ENCODE results near the gene FOXC1.

FOXC1 gene
- total RNA-seq, result 0 to 0.09 reads per million in 2 experiments

DNA sequence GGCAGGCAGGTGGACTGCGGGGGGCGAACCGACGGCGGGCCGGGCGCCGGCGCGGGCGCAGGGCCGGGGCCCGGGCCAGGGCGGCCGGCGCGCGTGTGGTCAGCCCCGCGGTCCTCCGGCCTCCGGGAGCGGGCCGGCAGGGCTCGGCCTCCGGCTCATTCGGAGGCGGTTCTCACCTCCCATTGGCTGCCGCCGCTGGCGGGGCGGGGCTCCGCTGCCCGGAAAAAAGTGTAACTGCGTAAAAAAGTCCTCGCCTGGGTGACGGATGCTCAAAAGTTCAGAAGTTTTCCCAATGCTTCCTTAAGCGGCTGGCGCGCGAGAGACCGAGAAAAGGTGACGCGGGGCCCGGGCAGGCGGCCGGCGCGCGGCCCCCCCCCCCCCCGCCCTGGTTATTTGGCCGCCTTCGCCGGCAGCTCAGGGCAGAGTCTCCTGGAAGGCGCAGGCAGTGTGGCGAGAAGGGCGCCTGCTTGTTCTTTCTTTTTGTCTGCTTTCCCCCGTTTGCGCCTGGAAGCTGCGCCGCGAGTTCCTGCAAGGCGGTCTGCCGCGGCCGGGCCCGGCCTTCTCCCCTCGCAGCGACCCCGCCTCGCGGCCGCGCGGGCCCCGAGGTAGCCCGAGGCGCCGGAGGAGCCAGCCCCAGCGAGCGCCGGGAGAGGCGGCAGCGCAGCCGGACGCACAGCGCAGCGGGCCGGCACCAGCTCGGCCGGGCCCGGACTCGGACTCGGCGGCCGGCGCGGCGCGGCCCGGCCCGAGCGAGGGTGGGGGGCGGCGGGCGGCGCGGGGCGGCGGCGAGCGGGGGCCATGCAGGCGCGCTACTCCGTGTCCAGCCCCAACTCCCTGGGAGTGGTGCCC, at the start of gene FOXC1:
Gene FOXC1, plus strand, starts transcription at position 268 of the 849 bp plus-strand sequence. Its CDS starts 531 bp downstream, at position 799.
- no peak for DNase-seq (ENCODE audit: low read depth)

GRCh38 chr6:1560281-1561058, 49.2 kb upstream of the FOXC1 start:
- no peak for DNase-seq (ENCODE audit: low read depth)

DNA sequence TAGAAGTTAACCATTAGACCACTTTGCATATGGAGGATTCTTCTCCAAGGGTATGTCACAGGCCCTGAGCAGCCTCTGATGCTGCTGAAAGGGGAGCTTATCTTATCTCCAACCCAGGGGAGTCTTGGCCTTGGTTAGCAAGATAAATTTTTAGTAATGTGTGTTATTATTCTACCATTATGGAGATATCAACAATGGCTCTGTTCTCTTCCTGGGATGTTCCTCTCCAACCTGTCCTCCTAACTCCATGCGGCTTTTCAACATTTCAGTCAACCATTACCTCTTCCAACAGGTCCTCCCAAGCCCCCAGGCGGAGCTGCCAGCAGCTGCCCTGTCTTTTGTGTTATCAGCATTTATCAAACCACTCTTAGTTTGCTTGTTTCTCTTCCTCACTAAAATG, 48.4 kb upstream of the FOXC1 start:
- DNase-seq (ENCODE audit: low read depth), result no peak

DNA sequence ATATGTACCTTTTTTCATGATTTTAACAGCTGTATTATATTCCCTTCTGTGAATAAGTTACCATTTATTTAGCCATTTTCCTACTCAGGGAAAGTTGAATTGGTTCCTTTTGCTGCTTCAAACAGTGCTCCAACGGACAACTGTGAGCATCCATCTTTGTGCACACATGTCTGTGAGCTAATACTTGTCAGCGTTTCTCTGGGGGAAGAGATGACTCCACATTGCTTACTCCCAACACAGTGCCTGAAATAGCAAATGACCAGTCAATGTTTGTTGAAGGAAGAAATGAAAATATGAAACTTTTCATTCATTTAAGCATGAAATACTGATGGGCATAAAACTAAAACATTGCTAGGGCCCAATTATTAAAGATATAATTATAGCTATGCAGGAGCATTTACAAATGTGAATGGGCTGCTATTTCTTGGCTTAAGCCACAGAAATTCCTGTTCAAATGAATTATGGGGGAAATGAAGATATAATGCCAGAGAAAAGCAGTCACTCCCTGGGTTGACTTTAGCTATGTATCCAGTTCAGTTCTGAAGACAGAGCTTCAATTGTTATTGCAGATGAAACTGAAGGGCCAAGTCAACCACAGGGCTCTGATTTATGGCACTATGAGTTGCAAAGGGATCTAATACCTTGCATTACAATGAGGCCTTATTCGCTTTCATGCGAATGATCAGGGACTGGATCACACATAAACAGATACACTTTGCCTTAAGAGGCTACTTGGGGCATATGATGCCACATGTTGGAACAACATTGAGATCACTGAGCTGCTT, 47.4 kb upstream of the FOXC1 start:
- no peak for DNase-seq (ENCODE audit: low read depth)

- no peak for DNase-seq (ENCODE audit: low read depth)
Measured at GRCh38 chr6:1569377-1569776, 40.3 kb upstream of the FOXC1 start.

DNA sequence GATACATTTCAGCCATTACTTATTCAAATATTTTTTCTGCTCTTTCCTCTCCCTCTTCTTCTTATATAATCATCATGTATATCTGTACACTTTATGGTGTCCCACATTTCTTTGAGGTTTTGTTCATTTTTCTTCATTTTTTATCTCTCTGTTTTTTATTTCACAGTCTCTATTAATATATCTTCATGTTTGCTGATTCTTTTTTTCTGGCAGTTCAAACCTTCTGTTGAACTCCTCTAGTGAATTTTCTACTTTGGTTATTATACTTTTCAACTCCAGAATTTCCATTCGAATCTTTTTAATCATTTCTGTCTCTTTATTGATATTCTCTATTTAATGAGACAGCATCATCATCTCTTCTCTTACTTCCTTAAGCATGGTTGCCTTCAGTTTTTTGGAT, 38.9 kb upstream of the FOXC1 start:
- DNase-seq (ENCODE audit: low read depth), result no peak

DNA sequence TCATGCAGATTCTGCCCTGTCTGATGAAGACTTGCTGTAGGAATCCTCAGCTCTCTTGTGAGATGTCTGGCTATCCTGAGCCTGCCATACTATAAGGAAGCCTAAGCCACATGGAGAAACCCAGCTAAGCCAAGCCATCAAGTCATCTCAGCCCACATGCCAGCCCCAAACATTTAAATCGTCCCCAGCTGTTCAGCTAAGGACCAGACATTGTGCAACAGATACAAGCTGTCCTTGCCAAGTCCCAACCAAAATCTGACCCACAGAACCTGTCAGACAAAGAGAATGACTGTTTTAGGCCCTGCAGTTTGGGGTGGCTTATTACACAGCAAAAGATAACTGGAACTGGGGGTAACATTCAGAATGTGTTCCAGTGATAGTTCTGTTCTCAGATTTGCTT, 36.8 kb upstream of the FOXC1 start:
- no peak for DNase-seq (ENCODE audit: low read depth)

- DNase-seq (ENCODE audit: low read depth), result no peak
Measured at GRCh38 chr6:1574083-1574761, 35.5 kb upstream of the FOXC1 start.

- DNase-seq (ENCODE audit: low read depth), result no peak
Measured at GRCh38 chr6:1574890-1575209, 34.9 kb upstream of the FOXC1 start.

DNA sequence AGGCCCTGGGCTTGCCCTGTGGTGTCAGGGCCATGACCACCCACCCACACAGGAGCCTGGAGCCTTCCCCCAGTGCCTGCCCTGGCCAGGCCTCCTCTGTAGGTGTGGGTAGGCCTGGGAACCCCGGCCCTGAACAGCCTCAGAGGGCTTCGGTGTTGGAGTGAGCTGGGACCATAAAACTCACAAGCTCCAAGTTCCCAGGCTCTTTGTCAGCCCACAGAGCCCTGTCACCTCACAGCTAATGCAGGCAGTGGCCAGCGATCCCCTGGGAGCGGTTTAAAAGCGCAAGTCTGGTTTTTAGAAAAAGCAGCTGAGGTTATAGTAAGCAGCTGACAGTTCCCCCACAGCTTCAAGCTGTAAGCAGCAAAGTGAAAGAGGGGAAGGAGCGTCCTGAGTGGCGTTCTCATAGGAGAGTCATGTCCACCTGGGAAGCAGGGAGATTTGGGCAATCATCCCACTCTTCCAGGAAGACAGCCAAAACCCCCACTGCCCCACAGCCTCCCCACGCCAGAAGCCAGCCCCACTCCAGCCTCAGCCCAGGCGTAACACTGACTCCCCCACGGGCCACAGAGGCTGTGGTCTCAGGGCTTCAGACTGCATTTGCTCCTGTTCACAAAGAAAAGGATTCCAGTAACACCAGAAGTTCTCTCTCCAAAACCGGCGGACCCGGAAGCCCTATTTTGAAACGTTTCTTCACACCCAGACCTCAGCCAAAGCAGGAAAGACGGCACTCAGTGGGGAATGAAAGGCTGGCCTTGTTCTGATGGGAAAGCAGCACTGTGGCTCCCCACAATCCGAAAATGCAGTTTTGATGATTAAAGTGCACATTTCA, 34.3 kb upstream of the FOXC1 start:
- no peak for DNase-seq (ENCODE audit: low read depth)

- DNase-seq (ENCODE audit: low read depth), result no peak
Measured at GRCh38 chr6:1576166-1576565, 33.5 kb upstream of the FOXC1 start.

- no peak for DNase-seq (ENCODE audit: low read depth)
Measured at GRCh38 chr6:1576711-1577110, 33.0 kb upstream of the FOXC1 start.

- DNase-seq (ENCODE audit: low read depth), result no peak
Measured at GRCh38 chr6:1577146-1577680, 32.5 kb upstream of the FOXC1 start.

DNA sequence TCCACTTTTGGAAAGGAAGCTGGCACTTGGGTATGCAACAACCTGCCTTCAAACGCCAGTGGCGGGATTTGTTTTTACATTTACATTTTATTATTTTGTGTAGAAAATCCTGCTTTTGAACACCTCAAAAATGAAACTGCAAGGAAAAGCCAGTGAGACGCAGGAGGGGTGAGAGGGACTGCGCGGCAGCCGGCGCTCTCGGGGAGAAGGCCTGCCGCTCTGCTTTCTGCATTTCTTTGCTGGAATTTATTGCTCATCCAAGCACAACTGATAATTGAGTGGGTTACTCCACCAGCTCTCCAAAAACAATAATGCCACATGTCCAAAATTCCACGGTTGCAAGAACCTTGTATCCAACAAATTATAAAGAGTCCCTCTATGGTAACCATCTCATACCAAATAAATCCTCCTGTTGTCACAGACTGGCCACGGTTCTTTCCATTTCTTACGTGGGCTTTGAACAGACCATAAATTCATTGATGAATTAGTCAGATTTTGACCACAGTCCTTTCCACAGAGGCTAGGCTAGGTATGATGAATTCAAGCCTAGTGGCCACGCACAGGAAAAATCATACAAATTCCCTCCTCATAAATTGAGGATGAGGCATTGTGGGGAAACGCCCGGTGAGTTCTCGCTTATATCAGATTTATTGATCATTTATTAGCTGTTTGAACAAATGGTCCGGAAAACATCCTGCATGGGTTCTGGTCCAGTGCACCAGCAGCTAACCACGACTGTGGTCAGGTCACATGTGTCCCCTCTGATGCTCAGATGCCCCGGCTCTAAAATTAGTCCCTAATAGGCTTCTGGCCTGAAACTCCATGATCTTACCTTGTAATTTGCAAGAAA, 31.6 kb upstream of the FOXC1 start:
- no peak for DNase-seq (ENCODE audit: low read depth)

- DNase-seq (ENCODE audit: low read depth), result no peak
Measured at GRCh38 chr6:1579096-1579495, 30.6 kb upstream of the FOXC1 start.

DNA sequence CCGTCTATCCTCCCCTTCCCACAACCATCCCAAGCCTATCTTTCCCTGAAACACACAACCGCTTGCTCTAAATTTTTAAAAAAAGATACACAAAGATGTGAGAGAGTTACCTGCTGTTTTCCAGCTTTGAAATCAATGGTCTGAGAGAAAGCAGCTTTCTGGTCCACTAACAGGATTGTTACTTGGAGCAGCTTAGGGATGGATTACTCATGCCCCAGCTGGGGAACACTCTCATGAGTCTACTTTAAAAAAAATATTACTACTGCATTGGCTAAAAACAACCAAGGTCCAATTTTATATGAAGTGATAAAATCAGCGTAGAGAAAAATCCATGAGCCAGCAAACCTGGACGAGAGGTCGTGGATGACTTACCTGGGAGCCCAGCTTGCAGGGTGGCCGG, 29.6 kb upstream of the FOXC1 start:
- no peak for DNase-seq (ENCODE audit: low read depth)

- no peak for DNase-seq (ENCODE audit: low read depth)
Measured at GRCh38 chr6:1580585-1580984, 29.1 kb upstream of the FOXC1 start.

DNA sequence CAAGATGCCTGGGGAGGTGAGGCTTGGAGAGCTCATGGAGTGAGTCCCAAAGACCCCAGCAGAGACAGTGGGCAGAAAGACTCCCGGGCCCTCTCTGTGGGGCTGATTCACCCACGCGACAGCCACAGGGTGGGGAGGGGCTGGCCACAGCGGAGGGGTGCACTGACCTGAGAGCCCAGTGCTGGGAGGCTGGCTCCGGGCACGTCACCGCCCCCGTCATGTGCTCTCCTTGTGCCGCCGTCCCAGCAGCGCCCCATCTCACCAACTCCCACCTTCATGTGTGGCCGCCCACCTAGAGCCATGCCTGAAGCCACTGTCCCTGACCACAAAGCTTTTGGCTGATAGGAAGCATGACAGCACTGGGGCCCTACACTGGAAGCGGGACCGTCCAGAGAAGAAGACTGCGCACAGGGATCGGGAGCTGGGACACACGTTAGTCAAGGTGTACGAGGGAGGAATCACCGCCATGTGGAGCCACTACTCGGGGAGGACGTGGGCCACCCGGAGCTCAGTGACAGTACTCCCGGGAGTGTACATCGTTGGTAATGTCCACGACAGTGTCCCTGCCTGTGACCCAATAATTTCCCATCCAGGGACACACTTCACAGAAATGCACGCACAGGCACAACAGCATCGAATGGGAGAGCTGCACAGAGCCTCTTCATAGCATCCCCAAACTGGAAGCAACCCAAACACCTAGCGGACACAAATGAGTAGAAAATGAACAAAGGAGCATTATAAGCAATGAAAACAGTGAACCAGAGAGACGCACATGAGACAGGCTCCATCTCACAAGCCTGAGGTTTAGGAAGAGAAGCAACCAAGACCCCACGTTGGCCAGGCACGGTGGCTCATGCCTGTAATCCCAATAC, 28.4 kb upstream of the FOXC1 start:
- no peak for DNase-seq (ENCODE audit: low read depth)

DNA sequence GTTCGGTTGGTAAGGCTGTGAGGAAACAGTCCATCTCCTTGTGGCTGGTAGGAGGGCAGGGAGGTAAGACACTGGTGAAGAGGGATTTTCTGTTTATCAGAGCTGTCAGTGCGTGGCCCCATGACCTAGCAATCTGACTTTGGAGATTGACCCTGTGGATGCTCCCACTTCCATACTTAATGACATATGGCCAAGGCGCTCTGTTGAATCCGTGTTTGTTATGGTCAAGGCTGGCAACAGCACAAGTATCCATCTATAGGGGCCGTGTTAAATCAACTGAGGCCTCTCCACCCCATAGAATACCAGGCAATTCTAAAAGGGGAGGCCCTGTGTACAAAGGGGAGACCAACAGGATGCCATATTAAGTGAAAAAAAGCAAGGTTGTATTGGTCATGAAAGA, 25.6 kb upstream of the FOXC1 start:
- no peak for DNase-seq (ENCODE audit: low read depth)

All from T follicular helper cell (primary cell).